NT2/D1 (cell line): ENCODE data around the gene ACOT6.
"Not testable (repeated sequence)": the region's sequence is repeated elsewhere in the genome, so short reads cannot be mapped to it uniquely, and the experiment has no call there.

Source experiments
- DNase-seq: peaks from one replicate; pipeline ENCODE4 v3.0.0-alpha.2; 2011; ENCODE audit warnings: low read depth, low spot score
- H3K27me3 ChIP-seq: 2 replicates; pipeline ENCODE4 v1.6.0; 2011; ENCODE audit warnings: mild to moderate bottlenecking; ENCODE audit not compliant: insufficient read length, insufficient read depth
- H3K36me3 ChIP-seq: 2 replicates; pipeline ENCODE4 v1.6.1; 2011; ENCODE audit warnings: mild to moderate bottlenecking, low read length, mixed read lengths; ENCODE audit not compliant: insufficient read depth, insufficient read length
- H3K4me1 ChIP-seq: 2 replicates; pipeline ENCODE4 v1.5.1; 2011; ENCODE audit not compliant: insufficient read depth, insufficient read length
- H3K4me3 ChIP-seq: 2 replicates; pipeline ENCODE4 v1.5.1; 2011; ENCODE audit warnings: low read depth; ENCODE audit not compliant: insufficient read length
- H3K9ac ChIP-seq: 2 replicates; pipeline ENCODE4 v1.6.0; 2011; ENCODE audit warnings: low read depth; ENCODE audit not compliant: insufficient read length
- H3K9me3 ChIP-seq: 2 replicates; pipeline ENCODE4 v1.5.1; 2011; ENCODE audit warnings: mild to moderate bottlenecking, low read length; ENCODE audit not compliant: insufficient read depth
- SUZ12 ChIP-seq: IDR thresholded peaks from 2 replicates; pipeline ENCODE4 v1.6.1; 2011; ENCODE audit not compliant: insufficient read length, insufficient read depth; ENCODE audit errors: extremely low read depth
- YY1 ChIP-seq: IDR thresholded peaks from 2 replicates; pipeline ENCODE4 v1.6.1; 2011; ENCODE audit not compliant: insufficient read length, insufficient read depth
- ZNF274 ChIP-seq: IDR thresholded peaks from 2 replicates; pipeline ENCODE4 v1.6.1; 2011; ENCODE audit warnings: mild to moderate bottlenecking, low read depth, low read length

ACOT6 gene

GRCh38 chr14:73620268-73620667 lies 8.0 kb downstream of the ACOT6 start:
- H3K27me3 ChIP-seq: peaks cover 6% of the 10 kb centered on the region
- no peak overlapping the region for H3K4me3 ChIP-seq
- TF ChIP-seq ZNF274: no peak
- no peak for DNase-seq
- H3K9ac ChIP-seq: no peak overlapping the region
- H3K36me3 ChIP-seq: no peaks in the 10 kb centered on the region
- H3K9me3 ChIP-seq: no peaks in the 10 kb centered on the region
- H3K4me1 ChIP-seq: no peaks in the 10 kb centered on the region

GRCh38 chr14:73623504-73624054 lies 11.3 kb downstream of the ACOT6 start:
- Histone ChIP-seq H3K36me3 (no peaks in the 10 kb centered on the region), H3K27me3 (peaks cover 6% of the 10 kb centered on the region), H3K9me3 (no peaks in the 10 kb centered on the region), H3K4me1 (no peaks in the 10 kb centered on the region), H3K4me3 (no peak overlapping the region), H3K9ac (no peak overlapping the region)
- DNase-seq: no peak
- TF ChIP-seq YY1: no peak
- no peak for TF ChIP-seq SUZ12
- TF ChIP-seq ZNF274: no peak

GRCh38 chr14:73625706-73626105 lies 13.4 kb downstream of the ACOT6 start:
- Histone ChIP-seq H3K36me3 (no peaks in the 10 kb centered on the region), H3K27me3 (no peaks in the 10 kb centered on the region), H3K9me3 (no peaks in the 10 kb centered on the region), H3K9ac (no peak overlapping the region), H3K4me3 (no peak overlapping the region), H3K4me1 (no peaks in the 10 kb centered on the region)
- no peak for TF ChIP-seq ZNF274
- no peak for TF ChIP-seq YY1
- TF ChIP-seq SUZ12: no peak
- no peak for DNase-seq

- no peaks in the 10 kb centered on the region for H3K9me3 ChIP-seq
Observed at GRCh38 chr14:73627151-73627558, 14.8 kb downstream of the ACOT6 start.

GRCh38 chr14:73630009-73630780 lies 17.9 kb downstream of the ACOT6 start:
- Histone ChIP-seq H3K4me1 (no peaks in the 10 kb centered on the region), H3K36me3 (no peaks in the 10 kb centered on the region), H3K27me3 (peaks cover 3% of the 10 kb centered on the region), H3K9ac (no peak overlapping the region), H3K4me3 (no peak overlapping the region), H3K9me3 (no peaks in the 10 kb centered on the region)
- no peak for DNase-seq
- no peak for TF ChIP-seq ZNF274
- no peak for TF ChIP-seq SUZ12
- TF ChIP-seq YY1: no peak

More at GRCh38 chr14:73627151-73627558, 14.8 kb downstream of the ACOT6 start:
- no peaks in the 10 kb centered on the region for H3K4me1 ChIP-seq
- no peaks in the 10 kb centered on the region for H3K27me3 ChIP-seq
- H3K36me3 ChIP-seq: no peaks in the 10 kb centered on the region
- H3K9ac ChIP-seq: no peak overlapping the region
- TF ChIP-seq ZNF274: no peak
- no peak for TF ChIP-seq SUZ12
- no peak for TF ChIP-seq YY1
- H3K4me3 ChIP-seq: no peak overlapping the region
- no peak for DNase-seq

GRCh38 chr14:73633116-73634010 lies 21.0 kb downstream of the ACOT6 start:
- no peak for TF ChIP-seq ZNF274
- TF ChIP-seq YY1: no peak
- H3K9ac ChIP-seq: peak overlapping the region; percentile 77
- H3K9me3 ChIP-seq: no peaks in the 10 kb centered on the region
- H3K36me3 ChIP-seq: no peaks in the 10 kb centered on the region
- H3K4me1 ChIP-seq: no peaks in the 10 kb centered on the region
- DNase-seq: no peak
- peaks cover 3% of the 10 kb centered on the region for H3K27me3 ChIP-seq
- peak overlapping the region; percentile 57 for H3K4me3 ChIP-seq

- Histone ChIP-seq H3K4me1 (no peaks in the 10 kb centered on the region), H3K27me3 (peaks cover 3% of the 10 kb centered on the region), H3K9ac (peak overlapping the region; percentile 77), H3K4me3 (peak overlapping the region; percentile 57), H3K9me3 (no peaks in the 10 kb centered on the region), H3K36me3 (no peaks in the 10 kb centered on the region)
- DNase-seq: peak; percentile 64
- TF ChIP-seq YY1: no peak
- TF ChIP-seq SUZ12: no peak
- no peak for TF ChIP-seq ZNF274
Observed at GRCh38 chr14:73634011-73634833, 21.9 kb downstream of the ACOT6 start.

- H3K9me3 ChIP-seq, H3K36me3 ChIP-seq, H3K9ac ChIP-seq, H3K4me3 ChIP-seq, H3K27me3 ChIP-seq, H3K4me1 ChIP-seq, DNase-seq: not testable (repeated sequence)
Observed at GRCh38 chr14:73636355-73636754, 24.0 kb downstream of the ACOT6 start.
